Tibial nerve (tissue), 4 donors: ENCODE data around the gene ATP6V0B.

ENCODE experiments used
- EP300 ChIP-seq, 2 donors: sonication (generic); formaldehyde crosslinking; IDR thresholded peaks; one replicate each; pipeline ENCODE4 v1.6.1; 2017; ENCODE audit warnings: antibody characterized with exemption in 2 of 2, mild to moderate bottlenecking in 1 of 2
- POLR2A ChIP-seq, 2 donors: fragments of 450-650 bp; IDR thresholded peaks; one replicate each; pipeline ENCODE4 v1.6.1; 2017; ENCODE audit warnings: antibody characterized with exemption in 2 of 2, mild to moderate bottlenecking in 2 of 2, moderate library complexity in 2 of 2
- TF ChIP-seq, protein P1 (sequence below), 5 experiments: fragments of 200-600 bp in 3 of 5; fragments of 450-650 bp in 2 of 5; sonication (generic) in 3 of 5; IDR thresholded peaks; one replicate each; pipeline ENCODE4 v1.5.1; 2016 to 2019; ENCODE audit warnings: antibody characterized with exemption in 5 of 5, mild to moderate bottlenecking in 3 of 5, moderate library complexity in 2 of 5

GRCh38 chr1:43994071-43994470 is 19.3 kb downstream of the ATP6V0B start:
- TF ChIP-seq POLR2A (IDR thresholded peaks at IDR 0.05) (no peak), EP300 (IDR thresholded peaks at IDR 0.05) (no peak)
- TF ChIP-seq, protein P1, sequence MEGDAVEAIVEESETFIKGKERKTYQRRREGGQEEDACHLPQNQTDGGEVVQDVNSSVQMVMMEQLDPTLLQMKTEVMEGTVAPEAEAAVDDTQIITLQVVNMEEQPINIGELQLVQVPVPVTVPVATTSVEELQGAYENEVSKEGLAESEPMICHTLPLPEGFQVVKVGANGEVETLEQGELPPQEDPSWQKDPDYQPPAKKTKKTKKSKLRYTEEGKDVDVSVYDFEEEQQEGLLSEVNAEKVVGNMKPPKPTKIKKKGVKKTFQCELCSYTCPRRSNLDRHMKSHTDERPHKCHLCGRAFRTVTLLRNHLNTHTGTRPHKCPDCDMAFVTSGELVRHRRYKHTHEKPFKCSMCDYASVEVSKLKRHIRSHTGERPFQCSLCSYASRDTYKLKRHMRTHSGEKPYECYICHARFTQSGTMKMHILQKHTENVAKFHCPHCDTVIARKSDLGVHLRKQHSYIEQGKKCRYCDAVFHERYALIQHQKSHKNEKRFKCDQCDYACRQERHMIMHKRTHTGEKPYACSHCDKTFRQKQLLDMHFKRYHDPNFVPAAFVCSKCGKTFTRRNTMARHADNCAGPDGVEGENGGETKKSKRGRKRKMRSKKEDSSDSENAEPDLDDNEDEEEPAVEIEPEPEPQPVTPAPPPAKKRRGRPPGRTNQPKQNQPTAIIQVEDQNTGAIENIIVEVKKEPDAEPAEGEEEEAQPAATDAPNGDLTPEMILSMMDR (IDR thresholded peaks at IDR 0.05), result no peak
